NCI-H146 treated with DMSO at 0.1 percent for 48 hours (cell line): ENCODE data around the gene METTL15.
"Not testable (repeated sequence)": the region's sequence is repeated elsewhere in the genome, so short reads cannot be mapped to it uniquely, and the experiment has no call there.

Experiments
- DNase-seq: peaks from one replicate; lab custom pipeline; 2025; ENCODE audit not compliant: unreplicated experiment; lab: John Stamatoyannopoulos, UW

METTL15 gene, protein sequence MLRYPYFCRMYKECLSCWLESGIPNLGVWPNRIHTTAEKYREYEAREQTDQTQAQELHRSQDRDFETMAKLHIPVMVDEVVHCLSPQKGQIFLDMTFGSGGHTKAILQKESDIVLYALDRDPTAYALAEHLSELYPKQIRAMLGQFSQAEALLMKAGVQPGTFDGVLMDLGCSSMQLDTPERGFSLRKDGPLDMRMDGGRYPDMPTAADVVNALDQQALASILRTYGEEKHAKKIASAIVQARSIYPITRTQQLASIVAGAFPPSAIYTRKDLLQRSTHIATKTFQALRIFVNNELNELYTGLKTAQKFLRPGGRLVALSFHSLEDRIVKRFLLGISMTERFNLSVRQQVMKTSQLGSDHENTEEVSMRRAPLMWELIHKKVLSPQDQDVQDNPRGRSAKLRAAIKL

DNA sequence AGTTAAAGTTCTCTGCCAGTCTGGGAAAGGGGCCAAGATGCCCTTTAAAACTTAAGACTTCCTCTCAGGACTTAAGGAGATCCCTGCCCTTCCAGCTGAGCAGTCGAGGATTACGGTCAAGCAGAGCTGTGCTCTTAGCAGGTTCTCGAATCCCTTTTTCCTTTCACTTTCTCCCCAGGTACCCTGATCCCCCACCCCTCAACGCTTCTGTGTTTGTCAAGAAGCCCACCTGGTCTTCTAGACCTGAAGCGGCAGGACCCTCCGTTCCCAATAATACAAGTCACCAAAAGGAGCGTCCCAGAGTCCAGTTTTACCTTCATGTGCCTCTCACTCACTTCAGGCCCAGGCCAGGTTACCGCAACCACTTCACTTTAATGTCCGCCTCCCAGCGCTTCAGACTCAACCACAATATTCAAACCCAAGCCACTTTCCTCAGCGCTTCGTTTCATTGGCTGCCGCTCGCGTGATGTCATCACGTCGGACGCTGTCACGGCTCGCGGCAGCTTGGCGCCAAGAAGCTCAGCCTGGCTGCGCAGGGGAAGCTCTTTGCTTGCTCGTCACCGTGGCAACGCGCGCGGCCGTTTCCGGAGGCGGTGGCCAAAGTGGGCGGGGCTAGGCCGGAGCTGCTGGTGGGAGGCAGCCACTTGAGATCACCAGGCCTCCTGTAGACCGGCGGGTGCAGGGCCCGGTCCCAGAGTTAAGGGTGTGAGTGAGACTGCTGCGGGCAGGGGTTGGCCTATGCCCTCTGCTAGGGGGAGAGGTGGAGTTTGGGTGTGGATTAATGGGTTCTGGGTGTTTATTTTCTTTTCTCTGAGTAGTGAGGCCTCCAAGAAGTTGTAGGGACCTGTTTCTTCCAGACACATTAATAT is at the start of gene METTL15, which contains the start of gene KIF18A:
TSS of gene METTL15 (plus strand) at position 639 of the 869 bp plus-strand sequence. CDS start 4,947 bp downstream, outside the sequence.
TSS of gene KIF18A (minus strand) at position 407 of the 869 bp plus-strand sequence. CDS start 10,209 bp downstream, outside the sequence.
- peak; percentile 96 for DNase-seq

DNA sequence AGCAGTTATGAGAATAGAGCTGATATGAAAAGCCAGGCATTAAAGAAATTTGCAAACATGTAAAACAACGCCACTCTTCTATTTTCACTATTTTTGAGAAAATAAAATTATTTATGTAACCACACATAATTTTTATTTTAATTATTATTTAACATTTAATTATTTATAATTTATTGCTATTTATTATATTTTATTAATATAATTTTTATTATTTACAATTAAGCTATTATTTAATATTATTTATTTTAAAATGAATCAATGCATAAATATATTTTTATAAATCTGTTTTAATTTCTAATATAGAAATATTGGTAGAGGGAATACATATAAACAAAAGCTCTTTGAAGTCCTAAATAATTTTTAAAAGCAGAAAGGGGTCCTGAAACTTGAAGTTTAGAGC is 36.9 kb upstream of the METTL15 start:
- DNase-seq, result no peak

DNA sequence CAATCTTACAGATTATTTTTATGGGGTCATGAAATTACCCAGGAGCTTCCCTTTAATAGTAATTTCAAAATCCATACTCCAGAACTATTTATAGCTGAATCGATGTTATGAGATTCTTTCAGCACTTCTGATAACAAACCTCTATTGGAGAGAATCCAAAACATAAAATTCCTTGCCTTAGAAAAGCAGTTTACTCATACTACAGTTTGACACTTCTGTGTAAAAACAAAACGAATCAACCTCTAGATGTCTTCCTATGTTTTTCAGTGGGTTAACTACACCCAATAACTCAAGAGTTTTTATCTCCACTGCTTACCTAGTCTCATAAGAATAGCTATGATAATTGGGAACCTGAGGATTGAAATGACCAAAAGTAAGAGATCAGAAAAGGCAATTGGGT is 35.9 kb upstream of the METTL15 start:
- DNase-seq, result no peak

DNA sequence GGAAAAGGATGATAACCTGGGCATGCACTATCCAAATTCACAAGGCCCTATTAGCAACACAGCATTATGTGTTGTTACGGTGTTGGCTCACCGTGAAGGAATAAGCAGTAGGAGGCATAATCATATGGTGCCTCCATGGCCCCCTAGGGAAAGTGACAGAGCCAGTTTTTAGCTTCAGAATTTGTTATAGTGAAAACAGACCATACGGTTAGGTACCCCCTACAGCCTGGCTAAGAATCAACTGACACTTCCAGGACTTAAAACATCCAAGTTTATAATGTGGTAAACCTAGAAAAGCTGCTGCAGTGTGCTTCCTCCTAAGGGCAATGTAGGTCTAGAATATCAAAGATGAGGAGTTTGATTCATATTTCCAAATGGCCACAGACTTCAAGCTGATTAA is 30.7 kb upstream of the METTL15 start:
- no peak for DNase-seq

DNA sequence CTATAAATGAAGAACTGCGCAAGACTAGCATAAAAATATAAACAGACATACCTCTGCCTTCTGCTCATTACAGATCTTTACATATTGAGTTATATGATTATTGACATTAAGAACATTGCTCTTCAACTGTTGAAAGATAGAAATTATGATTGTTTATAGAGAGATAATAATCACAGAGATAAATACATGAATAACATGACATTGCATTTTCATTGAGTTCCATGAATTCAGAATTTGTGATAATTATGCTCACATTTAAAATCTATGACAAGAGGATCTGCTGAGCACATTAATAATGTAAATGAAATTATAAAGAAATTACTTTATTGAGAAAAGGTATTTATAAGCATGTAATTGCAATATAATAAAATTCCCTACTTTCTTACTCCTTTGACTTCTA is 25.1 kb upstream of the METTL15 start:
- DNase-seq, result no peak

DNA sequence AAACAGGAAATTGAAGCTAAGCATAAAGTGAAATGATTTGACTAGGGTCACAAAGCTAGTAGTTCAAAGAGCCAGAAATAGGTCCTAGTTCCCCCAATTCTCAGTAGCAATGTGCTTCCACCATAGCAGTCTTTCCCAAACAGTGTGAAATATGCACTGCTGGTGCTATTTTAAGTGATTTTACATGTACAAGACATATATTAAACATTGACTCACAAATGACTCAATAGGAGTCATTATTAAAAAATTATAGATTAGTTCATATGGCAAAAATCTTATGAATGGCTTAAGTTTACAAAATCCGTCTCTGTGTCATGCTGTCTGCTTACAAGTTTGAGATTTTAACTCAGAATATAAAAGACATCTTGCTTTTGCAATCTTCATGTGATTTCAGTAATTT is 21.6 kb upstream of the METTL15 start:
- no peak for DNase-seq

DNA sequence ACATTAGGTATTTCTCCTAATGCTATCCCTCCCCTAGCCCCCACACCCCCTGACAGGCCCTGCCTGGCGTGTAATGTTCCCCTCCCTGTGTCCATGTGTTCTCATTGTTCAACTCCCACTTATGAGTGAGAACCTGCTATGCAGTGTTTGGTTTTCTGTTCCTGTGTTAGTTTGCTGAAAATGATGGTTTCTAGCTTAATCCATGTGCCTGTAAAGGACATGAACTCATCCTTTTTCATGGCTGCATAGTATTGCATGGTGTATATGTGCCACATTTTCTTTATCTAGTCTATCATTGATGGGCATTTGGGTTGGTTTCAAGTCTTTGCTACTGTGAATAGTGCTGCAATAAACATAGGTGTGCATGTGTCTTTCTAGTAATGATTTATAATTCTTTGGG is 21.0 kb upstream of the METTL15 start:
- not testable (repeated sequence) for DNase-seq

DNA sequence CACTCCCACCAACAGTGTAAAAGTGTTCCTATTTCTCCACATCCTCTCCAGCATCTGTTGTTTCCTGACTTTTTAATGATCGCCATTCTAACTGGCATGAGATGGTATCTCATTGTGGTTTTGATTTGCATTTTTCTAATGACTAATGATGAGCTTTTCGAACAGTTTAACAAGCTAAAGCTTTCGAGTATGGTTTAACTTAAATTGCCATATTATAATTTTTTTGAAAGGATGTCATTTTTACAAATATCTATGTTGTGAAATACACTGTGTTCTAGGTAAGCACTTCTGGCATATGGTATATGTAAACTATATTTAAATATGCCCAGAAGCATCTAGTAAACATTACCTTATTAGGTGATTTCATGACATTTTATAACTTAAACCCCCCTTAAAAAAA is 20.5 kb upstream of the METTL15 start:
- DNase-seq, result not testable (repeated sequence)

DNA sequence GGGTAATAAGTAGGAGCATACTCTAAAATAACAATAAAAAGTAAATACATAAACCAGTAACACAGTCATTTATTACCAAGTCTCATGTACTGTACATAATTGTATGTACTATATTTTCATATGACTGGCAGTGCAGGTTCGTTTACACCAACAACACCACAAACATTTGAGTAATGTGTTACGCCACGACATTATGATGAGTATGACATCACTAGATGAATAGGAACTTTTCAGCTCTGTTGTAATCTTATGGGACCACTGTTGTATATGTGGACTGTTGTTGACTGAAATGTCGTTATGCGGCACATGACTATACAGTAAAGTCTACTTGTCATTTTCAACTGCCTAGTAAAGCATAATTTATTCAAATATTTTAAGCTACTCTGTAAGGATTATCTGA is 18.8 kb upstream of the METTL15 start:
- DNase-seq, result no peak

DNA sequence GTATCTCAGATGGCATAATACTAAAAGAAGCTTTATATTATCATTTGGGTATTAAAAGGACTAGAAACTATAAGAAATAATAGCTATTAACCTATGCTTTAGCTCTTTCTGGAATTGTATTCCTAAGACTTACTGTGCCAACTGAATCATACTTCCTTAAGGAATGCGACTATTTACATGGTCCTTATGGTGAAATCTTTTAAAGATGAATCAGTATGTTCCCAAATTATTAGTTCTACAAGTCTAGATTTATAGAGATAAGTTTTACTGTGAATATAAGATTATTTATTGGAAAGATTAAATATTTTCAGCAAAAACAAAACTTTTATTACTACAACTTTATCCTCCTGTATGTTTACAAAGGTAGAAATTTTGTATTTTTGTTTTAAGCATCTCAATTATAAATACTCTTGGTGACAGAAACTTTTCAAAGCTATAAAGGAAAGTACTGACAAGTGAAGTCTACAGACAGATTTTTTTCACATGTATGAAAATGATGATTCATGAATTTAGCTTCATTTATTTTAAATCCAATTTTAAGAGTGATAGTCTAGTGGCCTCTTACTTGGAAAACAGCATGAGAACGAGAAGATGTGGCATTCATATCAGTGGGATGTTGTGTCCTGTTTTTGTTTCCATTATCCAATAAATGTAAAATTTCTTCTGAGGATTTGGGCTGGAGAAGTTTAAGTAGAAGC is 18.0 kb upstream of the METTL15 start:
- DNase-seq, result no peak

DNA sequence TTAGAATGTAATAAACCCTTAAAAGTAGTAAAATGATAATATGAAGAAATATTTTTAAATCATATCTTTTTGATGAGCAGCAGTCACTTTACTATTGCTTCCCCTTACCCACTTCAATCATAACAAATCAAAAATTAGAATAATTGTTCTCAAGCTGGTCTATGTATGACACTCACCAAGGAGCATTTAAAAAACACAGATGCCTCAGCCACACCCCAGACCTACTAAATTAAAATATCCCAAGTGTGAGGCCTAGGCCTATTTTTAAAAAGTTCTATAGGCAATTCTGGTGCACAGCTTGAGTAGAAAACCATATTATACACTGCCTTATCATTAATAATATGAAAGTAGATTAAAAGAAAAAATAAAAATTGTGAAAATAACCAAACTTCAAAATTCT is 15.4 kb upstream of the METTL15 start:
- DNase-seq, result no peak

DNA sequence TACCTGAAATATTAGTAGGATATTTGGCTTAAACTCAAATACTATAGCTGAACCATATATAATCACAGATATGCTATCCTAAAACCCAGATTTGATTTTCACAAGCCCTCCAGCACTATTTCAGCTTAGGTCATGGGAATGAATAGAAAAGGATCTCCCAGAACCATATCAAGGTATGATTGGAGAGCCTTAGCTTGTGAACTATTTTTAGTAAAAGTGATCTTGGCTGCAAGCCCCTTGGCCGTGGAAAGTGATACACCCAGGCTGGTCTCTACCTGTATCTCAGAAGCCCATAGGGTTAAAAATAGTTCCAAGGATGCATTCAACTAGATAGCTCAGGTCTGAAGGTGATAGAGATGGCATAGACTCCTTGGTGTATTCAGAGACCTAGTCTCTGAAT is 9.9 kb upstream of the METTL15 start:
- DNase-seq, result no peak

DNA sequence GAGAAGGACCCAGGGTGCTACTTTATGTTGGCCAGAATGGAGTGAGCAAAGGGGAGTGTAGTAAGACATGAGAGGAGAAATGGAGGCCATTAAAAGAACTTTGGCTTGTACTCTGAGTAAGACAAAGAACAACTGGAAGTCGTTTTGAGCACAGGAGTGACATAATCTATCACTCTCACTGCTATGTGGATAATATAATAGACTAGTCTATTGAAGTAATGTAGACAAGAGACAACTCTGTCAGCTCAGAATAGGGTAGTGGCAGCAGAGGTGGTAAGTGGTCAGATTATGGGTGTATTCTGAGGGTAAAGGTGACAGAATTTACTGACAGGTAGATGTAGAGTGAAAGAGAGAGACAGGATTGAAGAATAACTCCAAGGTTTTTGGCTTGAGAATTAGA is 8.5 kb upstream of the METTL15 start:
- no peak for DNase-seq

DNA sequence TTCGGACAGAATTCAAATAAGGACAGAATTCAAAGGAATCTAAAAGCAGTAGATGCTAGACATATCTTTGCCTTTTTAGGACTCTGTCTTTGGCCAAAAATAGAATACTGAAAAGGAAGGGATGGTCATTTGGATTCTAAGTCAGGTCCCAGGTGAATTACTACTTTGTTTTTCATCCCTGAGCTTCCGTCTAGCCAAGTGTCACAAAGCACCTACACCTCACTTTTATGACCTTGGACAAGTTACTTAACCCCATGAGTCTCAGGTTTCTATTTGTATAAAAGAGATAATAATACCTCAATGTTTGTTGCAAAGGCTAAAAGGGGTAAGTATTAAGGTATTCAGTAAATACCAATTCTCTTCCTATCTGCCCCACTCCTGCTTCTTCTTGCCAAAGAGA is 7.5 kb upstream of the METTL15 start:
- no peak for DNase-seq

DNA sequence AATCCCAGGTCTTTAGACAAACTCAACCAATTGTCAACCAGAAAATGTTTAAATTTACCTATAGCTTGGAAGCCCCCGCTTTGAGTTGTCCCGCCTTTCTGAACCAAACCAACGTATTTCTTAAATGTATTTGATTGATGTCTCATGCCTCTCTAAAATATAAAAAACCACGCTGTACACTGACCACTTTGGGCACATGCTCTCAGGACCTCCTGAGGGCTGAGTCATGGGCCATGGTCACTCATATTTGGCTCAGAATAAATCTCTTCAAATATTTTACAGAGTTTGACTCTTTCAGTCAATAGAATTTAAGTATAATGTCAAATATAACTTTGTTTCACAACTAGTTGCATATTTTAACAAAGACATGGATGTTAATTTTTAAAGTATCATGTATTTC is 5.9 kb upstream of the METTL15 start:
- not testable (repeated sequence) for DNase-seq

DNA sequence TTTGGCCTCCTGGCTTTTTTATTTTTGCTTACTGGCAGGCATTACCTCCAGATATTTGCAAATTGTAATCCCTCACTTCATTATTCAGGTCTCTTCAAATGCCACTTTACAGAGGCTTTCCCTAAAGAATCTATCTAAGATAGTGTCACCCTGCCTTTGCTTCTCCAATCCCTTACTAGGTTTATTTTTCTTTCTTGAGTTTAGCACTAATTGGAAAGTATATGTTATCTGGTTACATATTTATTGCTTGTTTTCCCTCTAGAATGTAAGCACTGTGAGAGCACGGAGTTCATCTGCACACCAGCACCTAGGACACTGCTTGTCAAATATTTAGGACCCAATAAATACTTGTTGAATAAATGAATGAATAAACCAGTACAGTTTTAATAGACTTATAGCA is 3.8 kb upstream of the METTL15 start:
- DNase-seq, result no peak

DNA sequence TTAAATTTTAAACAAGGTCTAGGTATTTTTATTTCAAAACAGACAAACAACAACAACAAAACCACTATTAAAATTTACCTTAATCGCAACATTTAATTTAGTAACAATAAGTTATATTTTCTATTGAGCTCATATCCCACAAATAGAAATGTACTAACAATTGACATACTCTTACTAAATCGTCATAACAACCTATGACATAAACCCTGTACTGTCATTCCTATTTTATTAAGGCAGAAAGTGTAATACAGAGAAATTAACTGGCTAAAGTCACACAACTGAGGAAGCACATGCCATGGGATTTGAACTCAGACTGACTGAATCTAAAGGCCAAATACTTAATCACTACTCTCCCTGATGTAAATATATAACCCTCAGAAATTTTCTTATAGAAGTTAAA is 3.2 kb upstream of the METTL15 start:
- DNase-seq, result no peak

DNA sequence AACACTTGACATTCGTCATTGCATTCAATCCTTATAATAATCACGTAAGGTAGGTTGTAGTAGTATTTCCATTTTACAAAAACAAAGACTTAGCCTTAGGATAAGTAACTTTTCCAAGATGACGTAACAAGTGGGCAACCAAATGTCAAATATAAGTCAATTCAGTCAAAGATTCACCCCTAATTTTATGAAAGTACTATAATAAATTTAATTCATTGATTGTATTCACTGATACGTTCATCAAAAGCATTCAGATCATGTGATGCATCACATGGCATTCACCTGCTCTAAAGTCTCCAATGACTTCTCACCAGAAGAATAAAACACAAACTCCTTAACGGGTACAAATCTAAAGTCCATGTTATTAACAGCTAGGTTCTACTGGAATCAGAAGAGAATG is 2.3 kb upstream of the METTL15 start:
- DNase-seq, result no peak

DNA sequence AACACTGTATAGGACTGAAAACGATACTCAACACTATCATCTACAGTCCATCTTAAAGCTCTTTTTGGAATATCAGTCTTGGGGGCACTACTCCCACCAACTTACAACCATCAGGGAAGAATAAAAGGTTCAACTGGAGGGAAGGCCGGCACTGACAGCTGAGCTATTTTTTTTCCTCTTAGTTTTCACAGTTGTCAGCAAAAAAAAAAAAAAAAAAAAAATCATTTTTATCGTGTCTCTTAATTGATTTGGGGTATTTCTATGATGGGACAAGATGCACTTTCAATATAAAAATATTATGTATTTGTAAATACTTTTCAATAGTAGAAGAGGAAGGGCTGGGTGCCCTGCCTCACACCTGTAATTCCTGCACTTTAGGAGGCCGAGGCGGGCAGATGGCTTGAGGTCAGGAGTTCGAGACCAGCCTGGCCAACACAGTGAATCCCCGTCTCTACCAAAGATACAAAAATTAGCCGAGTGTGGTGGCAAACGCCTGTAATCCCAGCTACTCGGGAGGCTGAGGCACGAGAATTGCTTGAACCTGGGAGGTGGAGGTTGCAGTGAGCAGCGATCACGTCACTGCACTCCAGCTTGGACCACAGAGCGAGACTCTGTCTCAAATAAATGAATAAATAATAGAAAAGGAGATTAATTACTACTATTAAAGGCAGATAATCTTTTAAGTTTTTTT is 1.7 kb upstream of the METTL15 start:
- no peak for DNase-seq

DNA sequence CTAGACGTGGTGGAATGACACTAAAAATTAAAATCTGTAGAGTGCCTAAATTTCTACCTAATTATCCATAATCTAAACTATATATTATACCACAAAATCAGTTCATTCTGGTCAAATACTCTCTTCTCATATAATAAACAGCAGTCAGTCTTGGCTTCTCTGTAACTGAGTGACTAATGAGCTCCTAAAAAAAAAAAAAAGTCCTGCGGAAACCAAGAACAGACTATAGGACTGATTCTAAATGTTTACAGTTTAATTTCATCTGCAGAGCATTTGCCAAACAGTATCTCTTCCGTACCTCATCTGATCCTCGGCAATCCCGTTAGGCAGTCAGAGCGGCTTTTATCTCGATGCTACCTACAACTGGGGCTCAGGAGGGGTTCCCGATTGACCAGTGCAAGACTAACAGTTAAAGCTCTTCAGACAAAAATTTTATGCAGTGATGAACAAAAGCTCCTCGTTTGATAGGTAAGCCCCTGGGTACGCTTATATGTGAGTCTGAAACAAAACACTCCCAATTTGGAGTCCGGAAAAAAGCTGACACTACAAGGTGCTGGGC is 918 bp upstream of the METTL15 start:
- DNase-seq, result peak; percentile 22

DNA sequence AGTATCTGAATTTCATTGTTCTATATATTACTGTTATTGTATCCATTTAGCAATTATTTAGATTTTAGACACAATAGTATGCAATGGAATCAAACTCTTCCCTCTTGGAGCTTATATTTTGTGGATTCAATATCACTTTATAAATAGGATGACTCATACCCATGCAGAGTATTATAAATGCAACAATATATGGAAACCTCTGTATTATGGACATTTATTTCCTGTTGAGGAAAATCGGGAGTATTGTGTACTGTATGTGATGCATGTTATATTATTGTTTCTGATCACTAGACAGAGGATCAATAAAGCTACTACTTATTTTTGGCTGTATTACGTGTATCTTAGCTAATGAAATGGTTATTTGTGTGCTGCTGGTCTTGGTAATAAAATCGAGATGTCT is 770 bp downstream of the METTL15 start:
- no peak for DNase-seq
